Liver (tissue), 3 donors: ENCODE measurements around the gene TBC1D16.

Experiments
- HNF4G ChIP-seq: IDR thresholded peaks from 2 replicates; pipeline ENCODE4 v1.6.1; 2016; ENCODE audit warnings: antibody characterized with exemption
- RAD21 ChIP-seq, 2 donors: IDR thresholded peaks; 2 replicates each; pipeline ENCODE4 v1.6.1; 2016; ENCODE audit warnings: antibody characterized with exemption in 2 of 2, mild to moderate bottlenecking in 2 of 2
- SP1 ChIP-seq: IDR thresholded peaks from 2 replicates; pipeline ENCODE4 v1.6.1; 2018; ENCODE audit warnings: antibody characterized with exemption, mild to moderate bottlenecking
- TF ChIP-seq, protein P1 (sequence below): fragments of 150-350 bp; IDR thresholded peaks from 2 replicates; pipeline ENCODE4 v1.5.1; 2017; ENCODE audit warnings: improper control_type of control experiment, low read depth, low read length; ENCODE audit not compliant: missing input control
- TF ChIP-seq, protein P2 (sequence below): IDR thresholded peaks from 2 replicates; pipeline ENCODE4 v1.6.1; 2016; ENCODE audit warnings: antibody characterized with exemption
- TF ChIP-seq, protein P3 (sequence below): IDR thresholded peaks from 2 replicates; pipeline ENCODE4 v1.6.1; 2016; ENCODE audit warnings: antibody characterized with exemption
- donor health status: healthy.
- donor health status: healthy.

DNA sequence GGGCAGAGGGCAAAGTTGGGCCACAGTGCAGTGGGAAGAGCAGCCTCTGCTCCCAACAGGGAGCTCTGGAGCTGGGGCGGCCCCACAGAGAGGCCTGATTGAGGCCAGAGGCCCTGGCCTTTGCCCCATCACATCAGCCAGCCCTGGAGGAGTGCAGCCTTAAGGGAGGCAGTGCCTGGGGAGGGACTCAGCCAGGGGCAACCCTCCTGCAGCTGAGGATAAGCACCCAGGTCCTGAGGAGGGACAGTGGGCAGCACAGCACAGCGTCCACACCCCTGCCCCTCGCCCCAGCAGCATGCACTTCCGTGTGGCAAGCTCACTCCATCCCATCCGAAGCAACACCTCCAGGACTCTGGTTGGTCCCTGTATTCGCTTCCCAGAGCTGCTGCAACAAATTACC lies 134.5 kb downstream of the TBC1D16 start:
- TF ChIP-seq, protein P1, sequence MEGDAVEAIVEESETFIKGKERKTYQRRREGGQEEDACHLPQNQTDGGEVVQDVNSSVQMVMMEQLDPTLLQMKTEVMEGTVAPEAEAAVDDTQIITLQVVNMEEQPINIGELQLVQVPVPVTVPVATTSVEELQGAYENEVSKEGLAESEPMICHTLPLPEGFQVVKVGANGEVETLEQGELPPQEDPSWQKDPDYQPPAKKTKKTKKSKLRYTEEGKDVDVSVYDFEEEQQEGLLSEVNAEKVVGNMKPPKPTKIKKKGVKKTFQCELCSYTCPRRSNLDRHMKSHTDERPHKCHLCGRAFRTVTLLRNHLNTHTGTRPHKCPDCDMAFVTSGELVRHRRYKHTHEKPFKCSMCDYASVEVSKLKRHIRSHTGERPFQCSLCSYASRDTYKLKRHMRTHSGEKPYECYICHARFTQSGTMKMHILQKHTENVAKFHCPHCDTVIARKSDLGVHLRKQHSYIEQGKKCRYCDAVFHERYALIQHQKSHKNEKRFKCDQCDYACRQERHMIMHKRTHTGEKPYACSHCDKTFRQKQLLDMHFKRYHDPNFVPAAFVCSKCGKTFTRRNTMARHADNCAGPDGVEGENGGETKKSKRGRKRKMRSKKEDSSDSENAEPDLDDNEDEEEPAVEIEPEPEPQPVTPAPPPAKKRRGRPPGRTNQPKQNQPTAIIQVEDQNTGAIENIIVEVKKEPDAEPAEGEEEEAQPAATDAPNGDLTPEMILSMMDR, result no peak
- TF ChIP-seq, protein P2, sequence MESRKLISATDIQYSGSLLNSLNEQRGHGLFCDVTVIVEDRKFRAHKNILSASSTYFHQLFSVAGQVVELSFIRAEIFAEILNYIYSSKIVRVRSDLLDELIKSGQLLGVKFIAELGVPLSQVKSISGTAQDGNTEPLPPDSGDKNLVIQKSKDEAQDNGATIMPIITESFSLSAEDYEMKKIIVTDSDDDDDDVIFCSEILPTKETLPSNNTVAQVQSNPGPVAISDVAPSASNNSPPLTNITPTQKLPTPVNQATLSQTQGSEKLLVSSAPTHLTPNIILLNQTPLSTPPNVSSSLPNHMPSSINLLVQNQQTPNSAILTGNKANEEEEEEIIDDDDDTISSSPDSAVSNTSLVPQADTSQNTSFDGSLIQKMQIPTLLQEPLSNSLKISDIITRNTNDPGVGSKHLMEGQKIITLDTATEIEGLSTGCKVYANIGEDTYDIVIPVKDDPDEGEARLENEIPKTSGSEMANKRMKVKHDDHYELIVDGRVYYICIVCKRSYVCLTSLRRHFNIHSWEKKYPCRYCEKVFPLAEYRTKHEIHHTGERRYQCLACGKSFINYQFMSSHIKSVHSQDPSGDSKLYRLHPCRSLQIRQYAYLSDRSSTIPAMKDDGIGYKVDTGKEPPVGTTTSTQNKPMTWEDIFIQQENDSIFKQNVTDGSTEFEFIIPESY, result no peak
- TF ChIP-seq SP1 (no peak), HNF4G (no peak), RAD21 (IDR thresholded peaks at IDR 0.05) (no peak)
- TF ChIP-seq, protein P3, sequence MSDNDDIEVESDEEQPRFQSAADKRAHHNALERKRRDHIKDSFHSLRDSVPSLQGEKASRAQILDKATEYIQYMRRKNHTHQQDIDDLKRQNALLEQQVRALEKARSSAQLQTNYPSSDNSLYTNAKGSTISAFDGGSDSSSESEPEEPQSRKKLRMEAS, result no peak
